CD4-positive, alpha-beta T cell treated with Interleukin-15 for 1 hour (primary cell): Measurements from ENCODE around the gene PPY.
"Not testable (repeated sequence)": the region's sequence is repeated elsewhere in the genome, so short reads cannot be mapped to it uniquely, and the experiment has no call there.

Experiments
- DNase-seq: peaks from one replicate; pipeline ENCODE4 v3.0.0-alpha.2; 2020

Gene PPY

DNA sequence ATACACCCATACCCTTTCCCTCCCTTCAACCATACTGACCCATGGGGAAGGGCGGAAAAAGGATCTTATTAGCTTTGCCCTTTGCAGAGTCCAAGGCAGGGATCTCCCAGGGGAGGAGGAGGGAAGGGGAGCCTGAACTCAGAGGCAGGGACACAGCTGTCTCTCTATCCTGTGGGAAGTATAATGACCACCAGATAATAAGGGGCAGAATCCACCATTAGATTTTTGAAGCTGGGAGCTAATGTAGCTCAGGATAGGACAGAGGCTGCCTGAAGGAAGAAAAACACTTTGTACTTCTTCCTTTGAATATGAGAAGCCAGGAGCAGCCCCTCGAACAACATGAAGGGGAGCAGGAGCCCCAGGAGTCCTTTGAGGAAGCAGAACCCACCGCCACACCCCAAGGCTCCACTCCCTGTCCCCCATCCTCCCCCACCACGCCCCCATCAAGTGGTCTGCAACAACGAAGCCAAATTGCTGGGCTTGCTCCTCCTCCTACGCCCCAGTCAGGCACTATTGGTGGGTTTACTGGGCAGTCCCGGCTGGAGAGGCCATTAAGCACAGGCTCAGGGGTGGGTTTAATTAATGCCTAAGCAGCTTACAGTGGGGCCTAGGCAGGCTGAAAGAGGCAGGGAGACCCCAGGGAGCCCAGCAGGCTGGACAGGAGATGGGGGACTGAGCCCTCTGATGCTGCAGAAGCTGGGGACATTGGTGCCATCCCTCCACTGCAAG is 40.3 kb downstream of the PPY start:
- DNase-seq = no peak

DNA sequence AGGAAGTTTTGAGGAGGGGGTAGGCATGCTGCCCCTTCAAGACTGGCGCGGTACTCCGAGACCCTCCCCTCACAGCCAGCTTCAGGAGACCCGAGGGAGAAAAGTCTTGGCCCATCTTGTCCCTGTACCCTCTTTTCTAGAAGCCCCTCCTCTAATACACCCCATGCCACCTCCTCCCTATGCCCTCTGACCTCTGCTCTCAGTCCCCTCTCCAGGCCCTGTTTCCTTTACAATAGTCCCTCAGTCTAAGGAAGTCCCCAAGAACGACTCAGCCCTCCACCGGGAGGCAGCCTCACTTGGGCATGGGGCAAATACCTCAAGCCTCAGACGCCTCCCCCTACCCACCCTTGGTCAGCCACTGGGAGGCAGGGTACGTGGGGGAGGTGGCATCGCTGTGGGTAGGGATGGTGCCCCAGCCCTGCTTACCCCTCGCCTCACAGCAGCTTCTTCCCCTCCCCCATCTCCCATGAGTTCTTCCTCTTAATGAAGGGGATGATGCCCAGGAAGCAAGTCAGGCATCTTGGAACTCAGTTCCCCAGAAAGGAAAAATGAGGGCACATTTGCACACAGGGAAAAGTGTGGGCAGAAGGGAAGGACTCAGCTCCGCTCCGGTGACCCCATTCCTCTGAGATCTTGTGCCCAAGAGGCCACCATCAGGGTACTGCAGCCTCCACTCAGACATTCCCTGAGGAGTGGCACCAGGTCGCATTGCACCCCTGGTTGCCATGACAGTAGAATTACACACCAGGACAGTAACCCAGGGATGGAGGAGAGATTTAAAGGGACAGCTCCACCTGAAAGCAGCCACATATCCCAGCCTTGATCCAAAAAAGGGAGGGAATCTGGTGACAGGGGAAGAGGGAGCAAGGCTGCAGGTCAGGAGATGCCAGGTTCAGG is 41.2 kb downstream of the PPY start:
- no peak for DNase-seq

- peak; percentile 84 for DNase-seq
Observed at GRCh38 chr17:43900183-43900857, 42.0 kb downstream of the PPY start.

- no peak for DNase-seq
Observed at GRCh38 chr17:43898446-43898845, 43.8 kb downstream of the PPY start.

GRCh38 chr17:43897831-43898230 is 44.4 kb downstream of the PPY start:
- DNase-seq = no peak

DNA sequence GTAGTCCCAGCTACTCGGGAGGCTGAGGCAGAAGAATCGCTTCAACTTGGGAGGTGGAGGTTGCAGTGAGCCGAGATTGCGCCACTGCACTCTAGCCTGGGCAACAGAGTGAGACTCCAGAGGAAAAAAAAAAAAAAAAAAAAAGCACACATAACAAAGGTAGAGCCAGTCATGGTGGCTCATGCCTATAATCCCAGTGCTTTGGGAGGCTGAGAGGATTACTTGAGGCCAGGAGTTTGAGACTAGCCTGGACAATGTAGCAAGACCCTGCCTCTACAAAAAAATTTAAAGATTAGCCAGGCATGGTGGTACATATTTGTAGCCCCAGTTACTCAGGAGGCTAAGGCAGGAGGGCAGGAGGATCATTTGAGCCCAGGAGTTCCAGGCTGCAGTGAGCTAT is 47.8 kb downstream of the PPY start:
- not testable (repeated sequence) for DNase-seq

DNA sequence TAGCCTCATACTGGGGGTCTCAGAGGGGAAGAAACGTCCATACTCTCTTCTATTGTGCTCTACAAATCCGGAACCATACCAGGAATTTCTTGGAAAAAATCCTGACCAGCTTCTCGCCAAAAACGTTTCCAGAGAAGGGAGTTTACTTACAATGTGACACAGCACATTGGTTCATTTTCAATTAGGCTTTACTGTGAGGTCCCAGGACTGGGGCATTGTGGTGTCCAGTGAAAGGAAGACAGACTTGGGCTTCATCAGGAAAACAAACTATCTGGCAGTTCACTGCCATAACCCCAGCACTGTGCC is 49.7 kb downstream of the PPY start:
- no peak for DNase-seq

DNA sequence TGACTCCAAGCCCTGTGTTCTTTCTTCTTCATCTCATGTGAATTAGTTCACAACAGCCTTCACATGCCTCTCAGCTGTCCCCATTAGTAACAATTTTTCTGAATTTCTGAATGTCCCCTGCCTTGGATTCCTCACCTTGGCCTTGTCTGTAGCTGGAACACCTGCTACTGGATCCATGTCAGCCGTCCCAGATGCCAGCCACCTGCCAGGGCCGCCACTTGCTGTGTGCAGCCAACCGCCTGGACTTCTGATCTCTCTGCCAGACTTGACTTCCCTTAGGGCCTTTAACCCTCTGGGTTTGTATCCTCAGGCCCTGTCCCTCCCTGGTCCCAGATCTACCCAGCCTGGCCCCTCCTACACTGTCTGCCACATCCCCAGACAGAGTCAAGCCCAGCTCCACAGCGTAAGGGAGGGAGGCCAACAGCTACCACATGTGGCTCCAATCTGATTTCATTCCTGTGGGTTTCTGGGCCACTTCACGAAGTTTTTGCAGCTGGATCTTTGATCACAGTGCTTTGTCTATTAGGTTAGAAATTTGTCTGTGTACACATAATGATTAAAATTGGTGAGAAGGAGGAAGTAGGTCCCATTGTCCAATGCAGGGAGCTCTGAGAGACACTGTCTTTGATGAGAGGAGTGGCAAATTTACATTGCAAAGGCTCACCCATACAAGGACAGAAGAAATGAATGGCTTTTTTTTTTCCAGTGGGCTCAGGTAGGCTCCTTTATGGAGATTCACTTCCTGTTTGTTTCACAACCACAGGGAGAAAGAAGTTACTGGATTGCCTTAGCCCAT is 50.2 kb downstream of the PPY start:
- DNase-seq = no peak
